Right cardiac atrium (tissue), 5 donors: ENCODE results near the gene MAGI2. TPM values are rescaled to one million over a fixed set of nuclear protein-coding genes. Genes with fewer than 3 reads are reported as not detected.

Experiments used
- ATAC-seq, 2 donors: fragments of 200-7000 bp; cut with Tn5 transposase; one replicate each; pipeline versions ENCODE4 v1.8.0 to v1.9.1; 2020; ENCODE audit warnings: moderate library complexity in 2 of 2, mild to moderate bottlenecking in 1 of 2
- DNase-seq, 3 donors: peaks; one replicate each; pipeline ENCODE4 v3.0.0-alpha.2; 2020
- H3K27ac ChIP-seq: one replicate; pipeline ENCODE4 v1.5.1; 2013; ENCODE audit warnings: mild to moderate bottlenecking, low read length, control low read depth, moderate library complexity
- H3K27me3 ChIP-seq: one replicate; pipeline ENCODE4 v1.6.1; 2013; ENCODE audit not compliant: control insufficient read depth, insufficient read depth
- H3K4me1 ChIP-seq: one replicate; pipeline ENCODE4 v1.6.1; 2013; ENCODE audit warnings: low read length; ENCODE audit not compliant: control insufficient read depth, insufficient read depth
- H3K4me3 ChIP-seq: one replicate; pipeline ENCODE4 v1.5.1; 2013; ENCODE audit warnings: low read length, control low read depth
- H3K9me3 ChIP-seq: one replicate; pipeline ENCODE4 v1.6.1; 2013; ENCODE audit warnings: low read length; ENCODE audit not compliant: control insufficient read depth
- WGBS: extraction: QIAGEN DNeasy Blood & Tissue Kit; methylation state at CpG from one replicate; pipeline ENCODE4 v1.1.7; 2013; 5-methylcytosine and 5-hydroxymethylcytosine counted together
- intact Hi-C, 4 donors: fragments of 100-400 bp; cut with DNase I; formaldehyde crosslinking; loops; one replicate each; pipeline versions ENCODE4 v1.11.0 to v1.14.0; 2022 to 2023
- polyA plus RNA-seq: library from polyadenylated mRNA; stranded (reverse); fragments of 200-250 nt; gene quantifications from one replicate; pipeline ENCODE4 v1.2.3, GENCODE V29; 2013
- total RNA-seq, 4 donors: library from RNA; stranded (reverse); fragmentation: NEBNext Ultra II Directional; extraction: Animal tissue kit (Norgen Biotek cat#: 25700); gene quantifications; one replicate each; pipeline ENCODE4 v1.2.1, GENCODE V29; 2021
- donor health status: healthy with polysubstance abuse.
- donor health status: DM: no; HTN: yes; CAD: no.
- donor health status: DM: no; HTN: no; CAD: no.
- donor health status: DM: no; HTN: yes; CAD: no; lungs with severe emphysema.
- donor health status: DM: yes; HTN: yes; CAD: no.

MAGI2 gene
- total and polyA plus RNA-seq, 5 donors, result 3.2 to 9.9 (median 7.9) TPM

- ATAC-seq (no peak), DNase-seq (no peak)
- intact Hi-C loops, result loop anchor here in 1 of 4 donors (10.0 kb wide), 1 partner anchor 153 kb away; the partner anchor contains the start of gene MAGI2
- H3K4me3 ChIP-seq, result no peak overlapping the region
- H3K4me1 ChIP-seq, result no peaks in the 10 kb centered on the region
- H3K27me3 ChIP-seq, result no peaks in the 10 kb centered on the region
- no peak overlapping the region for H3K27ac ChIP-seq
- H3K9me3 ChIP-seq, result no peaks in the 10 kb centered on the region
These were observed 152.0 kb downstream of the MAGI2 start for GRCh38 chr7:79301419-79301818.

GRCh38 chr7:79300573-79300972, 152.9 kb downstream of the MAGI2 start:
- no peak overlapping the region for H3K4me3 ChIP-seq
- intact Hi-C loops, result loop anchor here in 1 of 4 donors (10.0 kb wide), 1 partner anchor 154 kb away; the partner anchor contains the start of gene MAGI2

GRCh38 chr7:79298145-79298760, 155.2 kb downstream of the MAGI2 start:
- Histone ChIP-seq H3K4me1 (no peaks in the 10 kb centered on the region), H3K9me3 (no peaks in the 10 kb centered on the region), H3K4me3 (no peak overlapping the region), H3K27ac (no peak overlapping the region), H3K27me3 (no peaks in the 10 kb centered on the region)
- intact Hi-C loops, result loop anchor here in 1 of 4 donors (5.0 kb wide), 1 partner anchor 444 kb away; no protein-coding TSS in a partner anchor
- no peak for DNase-seq
- no peak for ATAC-seq
- 82% methylated on average over 3 of the region's 3 CpGs for WGBS

More at GRCh38 chr7:79300573-79300972, 152.9 kb downstream of the MAGI2 start:
- H3K27me3 ChIP-seq, result no peaks in the 10 kb centered on the region
- H3K9me3 ChIP-seq, result no peaks in the 10 kb centered on the region
- H3K27ac ChIP-seq, result no peak overlapping the region
- ATAC-seq, result no peak
- DNase-seq, result no peak
- H3K4me1 ChIP-seq, result no peaks in the 10 kb centered on the region

GRCh38 chr7:79296553-79297320, 156.7 kb downstream of the MAGI2 start:
- ATAC-seq, result no peak
- 71% methylated on average over 1 of the region's 1 CpG for WGBS
- Histone ChIP-seq H3K4me1 (no peaks in the 10 kb centered on the region), H3K4me3 (no peak overlapping the region), H3K27me3 (no peaks in the 10 kb centered on the region), H3K27ac (no peak overlapping the region), H3K9me3 (no peaks in the 10 kb centered on the region)
- DNase-seq, result no peak
- intact Hi-C loops, result loop anchor here in 1 of 4 donors (5.0 kb wide), 1 partner anchor 446 kb away; no protein-coding TSS in a partner anchor

- no peaks in the 10 kb centered on the region for H3K4me1 ChIP-seq
- ATAC-seq, result no peak
- DNase-seq, result no peak
- intact Hi-C loops, result no loop called here
- H3K4me3 ChIP-seq, result no peak overlapping the region
- no peak overlapping the region for H3K27ac ChIP-seq
- WGBS, result 88% methylated on average over 7 of the region's 7 CpGs
- H3K9me3 ChIP-seq, result no peaks in the 10 kb centered on the region
- no peaks in the 10 kb centered on the region for H3K27me3 ChIP-seq
These were observed 159.8 kb downstream of the MAGI2 start for GRCh38 chr7:79293655-79294142.

GRCh38 chr7:79292834-79293233, 160.6 kb downstream of the MAGI2 start:
- intact Hi-C loops, result no loop called here
- ATAC-seq, result no peak
- no peaks in the 10 kb centered on the region for H3K4me1 ChIP-seq
- no peaks in the 10 kb centered on the region for H3K27me3 ChIP-seq
- WGBS, result 86% methylated on average over 2 of the region's 2 CpGs
- H3K9me3 ChIP-seq, result no peaks in the 10 kb centered on the region
- no peak overlapping the region for H3K27ac ChIP-seq
- no peak for DNase-seq
- H3K4me3 ChIP-seq, result no peak overlapping the region

GRCh38 chr7:79291498-79291865, 162.0 kb downstream of the MAGI2 start:
- H3K9me3 ChIP-seq, result no peaks in the 10 kb centered on the region
- ATAC-seq, result no peak
- H3K27me3 ChIP-seq, result no peaks in the 10 kb centered on the region
- H3K27ac ChIP-seq, result no peak overlapping the region
- no peak overlapping the region for H3K4me3 ChIP-seq
- intact Hi-C loops, result no loop called here
- no peaks in the 10 kb centered on the region for H3K4me1 ChIP-seq
- no peak for DNase-seq

GRCh38 chr7:79290841-79291497, 162.5 kb downstream of the MAGI2 start:
- no peak overlapping the region for H3K27ac ChIP-seq
- intact Hi-C loops, result no loop called here

GRCh38 chr7:79290398-79290797, 163.1 kb downstream of the MAGI2 start:
- Histone ChIP-seq H3K27ac (no peak overlapping the region), H3K9me3 (no peaks in the 10 kb centered on the region), H3K27me3 (no peaks in the 10 kb centered on the region), H3K4me3 (no peak overlapping the region), H3K4me1 (no peaks in the 10 kb centered on the region)
- DNase-seq (no peak), ATAC-seq (no peak)
- WGBS, result 88% methylated on average over 3 of the region's 3 CpGs
- intact Hi-C loops, result no loop called here

More at GRCh38 chr7:79290841-79291497, 162.5 kb downstream of the MAGI2 start:
- no peaks in the 10 kb centered on the region for H3K27me3 ChIP-seq
- H3K4me1 ChIP-seq, result no peaks in the 10 kb centered on the region
- ATAC-seq (no peak), DNase-seq (no peak)
- 86% methylated on average over 4 of the region's 4 CpGs for WGBS
- no peak overlapping the region for H3K4me3 ChIP-seq
- H3K9me3 ChIP-seq, result no peaks in the 10 kb centered on the region

- Histone ChIP-seq H3K27ac (no peak overlapping the region), H3K27me3 (no peaks in the 10 kb centered on the region), H3K9me3 (no peaks in the 10 kb centered on the region), H3K4me3 (no peak overlapping the region), H3K4me1 (no peaks in the 10 kb centered on the region)
- ATAC-seq, result no peak
- WGBS, result 41% methylated on average over 5 of the region's 5 CpGs
- DNase-seq, result no peak
- intact Hi-C loops, result no loop called here
These were observed 164.8 kb downstream of the MAGI2 start for GRCh38 chr7:79288655-79289054.

GRCh38 chr7:79287981-79288380, 165.5 kb downstream of the MAGI2 start:
- no peak overlapping the region for H3K27ac ChIP-seq
- no peaks in the 10 kb centered on the region for H3K27me3 ChIP-seq
- 82% methylated on average over 1 of the region's 1 CpG for WGBS
- no peaks in the 10 kb centered on the region for H3K4me1 ChIP-seq
- no peaks in the 10 kb centered on the region for H3K9me3 ChIP-seq
- DNase-seq, result no peak
- ATAC-seq, result no peak
- intact Hi-C loops, result no loop called here
- H3K4me3 ChIP-seq, result no peak overlapping the region
